Body of pancreas (tissue), 4 donors: ENCODE results near the gene GAPT. TPM values are rescaled to one million over a fixed set of nuclear protein-coding genes. Genes with fewer than 3 reads are reported as not detected.

ENCODE experiments used
- ATAC-seq: fragments of 150-250 bp; one replicate; pipeline ENCODE4 v1.9.1; 2016
- DNase-seq, 4 donors: peaks; one replicate each; pipeline ENCODE4 v3.0.0-alpha.2; 2019
- H3K27ac ChIP-seq, 4 donors: fragments of 200-600 bp; sonication (generic); 1 replicate in 3 of 4; 2 replicates in 1 of 4; pipeline versions ENCODE4 v1.5.1 to v1.6.1; 2016 to 2019; ENCODE audit warnings: mild to moderate bottlenecking in 1 of 4, mixed read lengths in 1 of 4, moderate library complexity in 1 of 4
- H3K27me3 ChIP-seq, 2 donors: fragments of 200-600 bp; sonication (generic); one replicate each; pipeline ENCODE4 v1.6.0; 2016; ENCODE audit warnings: mild to moderate bottlenecking in 1 of 2
- H3K36me3 ChIP-seq, 2 donors: fragments of 200-600 bp; sonication (generic); replicated peaks in 1 of 2; 2 replicates each; pipeline ENCODE4 v1.5.1; 2016; ENCODE audit warnings: low read depth in 2 of 2; ENCODE audit not compliant: insufficient read depth in 1 of 2
- H3K4me1 ChIP-seq: fragments of 200-600 bp; sonication (generic); one replicate; pipeline ENCODE4 v1.6.0; 2016
- H3K4me3 ChIP-seq, 2 donors: fragments of 200-600 bp; sonication (generic); 1 replicate in 1 of 2; 2 replicates in 1 of 2; pipeline ENCODE4 v1.5.1; 2016 to 2019
- H3K9me3 ChIP-seq, 3 donors: fragments of 200-600 bp; sonication (generic); 1 replicate in 2 of 3; 2 replicates in 1 of 3; pipeline ENCODE4 v1.5.1; 2016
- CTCF ChIP-seq, 7 experiments: fragments of 450-650 bp in 4 of 7; fragments of 200-600 bp in 3 of 7; sonication (generic) in 3 of 7; IDR thresholded peaks; one replicate each; pipeline ENCODE4 v1.5.1; 2016 to 2019; ENCODE audit warnings: antibody characterized with exemption in 7 of 7
- POLR2A ChIP-seq, 3 donors: fragments of 450-650 bp; IDR thresholded peaks; one replicate each; pipeline ENCODE4 v1.6.1; 2016; ENCODE audit warnings: antibody characterized with exemption in 3 of 3, mild to moderate bottlenecking in 2 of 3
- WGBS, 2 donors: methylation state at CpG; one replicate each; pipeline ENCODE4 v1.1.5; 2017; 5-methylcytosine and 5-hydroxymethylcytosine counted together
- intact Hi-C: fragments of 100-400 bp; cut with DNase I; formaldehyde crosslinking; loops from one replicate; pipeline ENCODE4 v1.15.1; 2023
- total RNA-seq, 2 donors: library from RNA; depleted of rRNA; stranded (reverse); fragments of >200 nt; gene quantifications; one replicate each; pipeline ENCODE4 v1.1.0, GENCODE V29; 2016

Gene GAPT
- total RNA-seq, 2 donors from 2014 or later: 1.3 TPM; not detected in 1

GRCh38 chr5:58466939-58467338, 24.3 kb upstream of the GAPT start:
- Histone ChIP-seq H3K9me3 (no peaks in the 10 kb centered on the region), H3K27me3 (no peaks in the 10 kb centered on the region), H3K4me1 (peaks cover 9% of the 10 kb centered on the region), H3K27ac (no peak overlapping the region), H3K4me3 (no peak overlapping the region), H3K36me3 (no peaks in the 10 kb centered on the region)
- DNase-seq (peak in 1 of 4 donors; percentile 14), ATAC-seq (no peak)
- WGBS, 2 donors: 41 to 54% methylated on average over 4 of the region's 4 CpGs
- intact Hi-C loops: loop anchor here (10.0 kb wide), 3 partner anchors 682 to 1182 kb away; no protein-coding TSS in a partner anchor
- TF ChIP-seq POLR2A (IDR thresholded peaks at IDR 0.05) (no peak), CTCF (IDR thresholded peaks at IDR 0.05) (no peak)

GRCh38 chr5:58469896-58470295, 21.3 kb upstream of the GAPT start:
- DNase-seq (no peak), ATAC-seq (no peak)
- intact Hi-C loops: loop anchor here (10.0 kb wide), 3 partner anchors 685 to 1185 kb away; no protein-coding TSS in a partner anchor
- H3K4me1 ChIP-seq: no peaks in the 10 kb centered on the region
- no peaks in the 10 kb centered on the region for H3K9me3 ChIP-seq
- 55 to 70% methylated on average over 2 of the region's 2 CpGs for WGBS, 2 donors
- no peaks in the 10 kb centered on the region for H3K36me3 ChIP-seq
- H3K27ac ChIP-seq: no peak overlapping the region
- no peak overlapping the region for H3K4me3 ChIP-seq
- TF ChIP-seq CTCF (IDR thresholded peaks at IDR 0.05) (no peak), POLR2A (IDR thresholded peaks at IDR 0.05) (no peak)
- H3K27me3 ChIP-seq: no peaks in the 10 kb centered on the region

- TF ChIP-seq CTCF (IDR thresholded peaks at IDR 0.05) (no peak), POLR2A (IDR thresholded peaks at IDR 0.05) (no peak)
- intact Hi-C loops: no loop called here
- H3K36me3 ChIP-seq: no peaks in the 10 kb centered on the region
- H3K9me3 ChIP-seq: no peaks in the 10 kb centered on the region
- H3K4me1 ChIP-seq: no peaks in the 10 kb centered on the region
- ATAC-seq (no peak), DNase-seq (no peak)
- no peaks in the 10 kb centered on the region for H3K27me3 ChIP-seq
- no peak overlapping the region for H3K4me3 ChIP-seq
- WGBS, 2 donors: 62 to 75% methylated on average over 3 of the region's 3 CpGs
- H3K27ac ChIP-seq: no peak overlapping the region
Observed at GRCh38 chr5:58475404-58475803, 15.8 kb upstream of the GAPT start.

GRCh38 chr5:58477760-58478376, 13.4 kb upstream of the GAPT start:
- TF ChIP-seq CTCF (IDR thresholded peaks at IDR 0.05): peak in 5 of 7 experiments; percentile 11 to 40 (median 29)
- no peak for TF ChIP-seq POLR2A (IDR thresholded peaks at IDR 0.05)
- WGBS, 2 donors: 0 to 4% methylated on average over 1 of the region's 1 CpG
- H3K36me3 ChIP-seq: no peaks in the 10 kb centered on the region
- no peaks in the 10 kb centered on the region for H3K4me1 ChIP-seq
- no peaks in the 10 kb centered on the region for H3K27me3 ChIP-seq
- H3K4me3 ChIP-seq: no peak overlapping the region
- no peak for DNase-seq
- no peak overlapping the region for H3K27ac ChIP-seq
- no peaks in the 10 kb centered on the region for H3K9me3 ChIP-seq
- ATAC-seq: no peak
- intact Hi-C loops: no loop called here

GRCh38 chr5:58481066-58481676, 10.1 kb upstream of the GAPT start:
- DNase-seq (no peak), ATAC-seq (no peak)
- H3K9me3 ChIP-seq: no peaks in the 10 kb centered on the region
- TF ChIP-seq POLR2A (IDR thresholded peaks at IDR 0.05) (no peak), CTCF (IDR thresholded peaks at IDR 0.05) (no peak)
- H3K4me3 ChIP-seq: no peak overlapping the region
- no peaks in the 10 kb centered on the region for H3K4me1 ChIP-seq
- no peaks in the 10 kb centered on the region for H3K36me3 ChIP-seq
- no peaks in the 10 kb centered on the region for H3K27me3 ChIP-seq
- no peak overlapping the region for H3K27ac ChIP-seq
- intact Hi-C loops: no loop called here
